Measurements from ENCODE around the gene EPB41L4A. TPM values are rescaled to one million over a fixed set of nuclear protein-coding genes. Genes with fewer than 3 reads are reported as not detected.

EPB41L4A gene
- total and polyA plus RNA-seq, 2 experiments from 2014 or later: 9.5 to 12.9 TPM

DNA sequence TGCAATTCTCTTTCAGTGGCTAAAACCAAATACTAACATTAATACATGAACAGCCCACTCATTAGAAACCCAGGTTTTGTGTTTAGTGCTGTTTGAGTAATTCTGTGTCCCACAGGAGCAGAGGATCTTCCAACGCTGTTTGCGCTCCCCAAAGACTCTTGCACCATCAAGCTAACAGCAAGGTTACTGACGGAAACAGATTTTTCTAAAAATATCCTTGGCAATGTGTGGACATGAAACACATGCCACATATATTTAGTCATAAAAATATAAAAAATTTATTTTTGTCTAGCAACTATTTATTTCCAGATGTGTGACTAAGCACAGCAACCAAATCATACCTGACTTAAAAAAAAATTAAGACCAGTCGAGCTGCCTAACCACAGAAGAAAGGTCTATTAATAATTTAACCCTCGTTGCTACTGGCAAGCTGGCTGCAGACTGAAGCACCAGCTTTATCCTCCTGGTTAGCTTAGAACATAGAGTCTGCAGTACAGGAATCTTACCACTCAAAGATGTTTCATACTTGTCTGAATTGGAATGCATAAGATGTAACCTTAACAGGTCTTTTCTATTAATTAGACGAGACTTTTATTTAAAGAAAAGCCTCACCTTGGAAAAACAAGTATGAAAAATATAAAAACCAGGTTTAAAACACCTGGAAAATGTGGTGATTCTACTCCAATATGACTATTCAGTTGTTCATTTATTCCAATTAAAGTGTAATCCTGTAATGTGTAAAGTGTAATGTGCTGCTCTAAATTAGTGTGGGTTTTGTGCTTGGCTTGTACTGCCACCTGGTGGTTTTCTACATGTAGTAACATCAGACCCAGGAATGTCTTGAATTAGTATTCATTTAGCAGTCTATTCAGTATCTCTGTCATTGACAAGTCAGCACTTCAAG lies 272.5 kb downstream of the EPB41L4A start:
- peak overlapping the region; percentile 11 for H3K27ac ChIP-seq
- no peak overlapping the region for H3K4me2 ChIP-seq

GRCh38 chr5:112143690-112144089 lies 275.4 kb downstream of the EPB41L4A start:
- Histone ChIP-seq H3K27me3 (no peaks in the 10 kb centered on the region), H2AFZ (no peak overlapping the region), H3K4me3 (no peak overlapping the region), H3K9me2 (replicated peaks; ENCODE audit: insufficient read depth) (no peaks in the 10 kb centered on the region), H3K9me3 (ENCODE audit: low read depth) (no peaks in the 10 kb centered on the region), H3K36me3 (replicated peaks; ENCODE audit: insufficient read depth, low read depth) (no peaks in the 10 kb centered on the region), H3K4me1 (ENCODE audit: insufficient read depth) (no peaks in the 10 kb centered on the region), H3K79me2 (no peaks in the 10 kb centered on the region), H3K27ac (no peak overlapping the region), H3K4me2 (no peak overlapping the region), H4K20me1 (ENCODE audit: insufficient read depth, poor library complexity, severe bottlenecking) (no peaks in the 10 kb centered on the region)
- TF ChIP-seq, protein P1, sequence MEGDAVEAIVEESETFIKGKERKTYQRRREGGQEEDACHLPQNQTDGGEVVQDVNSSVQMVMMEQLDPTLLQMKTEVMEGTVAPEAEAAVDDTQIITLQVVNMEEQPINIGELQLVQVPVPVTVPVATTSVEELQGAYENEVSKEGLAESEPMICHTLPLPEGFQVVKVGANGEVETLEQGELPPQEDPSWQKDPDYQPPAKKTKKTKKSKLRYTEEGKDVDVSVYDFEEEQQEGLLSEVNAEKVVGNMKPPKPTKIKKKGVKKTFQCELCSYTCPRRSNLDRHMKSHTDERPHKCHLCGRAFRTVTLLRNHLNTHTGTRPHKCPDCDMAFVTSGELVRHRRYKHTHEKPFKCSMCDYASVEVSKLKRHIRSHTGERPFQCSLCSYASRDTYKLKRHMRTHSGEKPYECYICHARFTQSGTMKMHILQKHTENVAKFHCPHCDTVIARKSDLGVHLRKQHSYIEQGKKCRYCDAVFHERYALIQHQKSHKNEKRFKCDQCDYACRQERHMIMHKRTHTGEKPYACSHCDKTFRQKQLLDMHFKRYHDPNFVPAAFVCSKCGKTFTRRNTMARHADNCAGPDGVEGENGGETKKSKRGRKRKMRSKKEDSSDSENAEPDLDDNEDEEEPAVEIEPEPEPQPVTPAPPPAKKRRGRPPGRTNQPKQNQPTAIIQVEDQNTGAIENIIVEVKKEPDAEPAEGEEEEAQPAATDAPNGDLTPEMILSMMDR (IDR thresholded peaks at IDR 0.05; ENCODE audit: poor library complexity): no peak
- TF ChIP-seq EZH2 (IDR thresholded peaks at IDR 0.05; ENCODE audit: borderline replicate concordance): no peak
- TF ChIP-seq EZH2phosphoT487 (IDR thresholded peaks at IDR 0.05; ENCODE audit: low read depth, severe bottlenecking, unreplicated experiment): no peak
- no peak for DNase-seq (ENCODE audit: low spot score)
- WGBS (ENCODE audit: low lambda C conversion rate, missing lambda C conversion rate): 87% methylated on average over 1 of the region's 1 CpG

More for the DNA sequence above, 272.5 kb downstream of the EPB41L4A start:
- WGBS (ENCODE audit: low lambda C conversion rate, missing lambda C conversion rate): 71% methylated on average over 6 of the region's 6 CpGs
- Histone ChIP-seq H3K36me3 (replicated peaks; ENCODE audit: insufficient read depth, low read depth) (no peaks in the 10 kb centered on the region), H3K79me2 (no peaks in the 10 kb centered on the region), H3K27me3 (no peaks in the 10 kb centered on the region), H3K9me2 (replicated peaks; ENCODE audit: insufficient read depth) (no peaks in the 10 kb centered on the region), H4K20me1 (ENCODE audit: insufficient read depth, poor library complexity, severe bottlenecking) (no peaks in the 10 kb centered on the region), H2AFZ (no peak overlapping the region), H3K9me3 (ENCODE audit: low read depth) (no peaks in the 10 kb centered on the region), H3K4me3 (no peak overlapping the region), H3K4me1 (ENCODE audit: insufficient read depth) (no peaks in the 10 kb centered on the region)
- DNase-seq (ENCODE audit: low spot score): peak; percentile 82
- no peak for TF ChIP-seq EZH2phosphoT487 (IDR thresholded peaks at IDR 0.05; ENCODE audit: low read depth, severe bottlenecking, unreplicated experiment)
- TF ChIP-seq, protein P1 (IDR thresholded peaks at IDR 0.05; ENCODE audit: poor library complexity): peak; percentile 91

DNA sequence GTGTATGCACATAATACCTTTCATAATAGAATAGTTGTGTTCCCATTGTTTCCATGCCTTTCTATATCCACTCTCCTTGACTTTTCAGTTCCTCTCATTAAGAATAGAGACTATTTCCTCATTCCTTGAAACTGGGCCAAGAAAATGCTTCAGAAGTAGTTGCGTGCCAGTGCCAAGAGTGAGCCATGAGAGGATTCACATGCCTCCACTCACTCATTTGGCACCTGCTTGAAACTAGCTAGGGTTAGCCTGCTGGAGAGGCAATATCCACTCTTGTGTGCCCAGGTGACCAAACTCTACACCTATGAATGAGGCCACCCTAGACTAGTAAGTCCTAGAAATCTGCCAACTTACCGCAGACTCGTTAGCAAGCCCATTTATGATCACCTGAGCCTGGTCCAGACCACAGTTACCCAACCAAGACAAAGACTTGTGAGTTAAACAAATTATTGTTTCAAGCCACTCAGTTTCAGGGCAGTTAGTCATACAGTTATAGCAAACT lies 276.3 kb downstream of the EPB41L4A start:
- Histone ChIP-seq H3K79me2 (no peaks in the 10 kb centered on the region), H3K4me3 (no peak overlapping the region), H3K9me2 (replicated peaks; ENCODE audit: insufficient read depth) (no peaks in the 10 kb centered on the region), H3K4me2 (no peak overlapping the region), H3K9me3 (ENCODE audit: low read depth) (no peaks in the 10 kb centered on the region), H4K20me1 (ENCODE audit: insufficient read depth, poor library complexity, severe bottlenecking) (no peaks in the 10 kb centered on the region), H2AFZ (no peak overlapping the region), H3K4me1 (ENCODE audit: insufficient read depth) (no peaks in the 10 kb centered on the region), H3K36me3 (replicated peaks; ENCODE audit: insufficient read depth, low read depth) (no peaks in the 10 kb centered on the region), H3K27me3 (no peaks in the 10 kb centered on the region), H3K27ac (no peak overlapping the region)
- TF ChIP-seq, protein P1 (IDR thresholded peaks at IDR 0.05; ENCODE audit: poor library complexity): no peak
- no peak for TF ChIP-seq EZH2phosphoT487 (IDR thresholded peaks at IDR 0.05; ENCODE audit: low read depth, severe bottlenecking, unreplicated experiment)
- TF ChIP-seq EZH2 (IDR thresholded peaks at IDR 0.05; ENCODE audit: borderline replicate concordance): no peak
- WGBS (ENCODE audit: low lambda C conversion rate, missing lambda C conversion rate): 95% methylated on average over 3 of the region's 3 CpGs
- DNase-seq (ENCODE audit: low spot score): peak; percentile 11
